Karpas-422 (cell line): ENCODE measurements around the gene MOB3A. TPM values are rescaled to one million over a fixed set of nuclear protein-coding genes. Genes with fewer than 3 reads are reported as not detected.

Source experiments
- DNase-seq: peaks from one replicate; pipeline ENCODE4 v3.0.0-alpha.2; 2015
- H2AFZ ChIP-seq: fragments of 200-600 bp; sonication (generic); 2 replicates; pipeline ENCODE4 v1.6.1; 2014; ENCODE audit warnings: antibody characterized with exemption, low read length, mixed read lengths
- H3K27ac ChIP-seq: fragments of 200-600 bp; sonication (generic); 2 replicates; pipeline ENCODE4 v1.5.1; 2014; ENCODE audit warnings: mild to moderate bottlenecking, low read length, moderate library complexity
- H3K27me3 ChIP-seq: fragments of 200-600 bp; sonication (generic); 2 replicates; pipeline ENCODE4 v1.6.1; 2014; ENCODE audit warnings: low read length, mixed read lengths
- H3K36me3 ChIP-seq: fragments of 200-600 bp; sonication (generic); 2 replicates; pipeline ENCODE4 v1.6.1; 2014; ENCODE audit warnings: low read length, mixed read lengths; ENCODE audit not compliant: insufficient read depth
- H3K4me1 ChIP-seq: fragments of 200-600 bp; sonication (generic); 2 replicates; pipeline ENCODE4 v1.6.1; 2014; ENCODE audit warnings: mild to moderate bottlenecking, low read length, mixed read lengths
- H3K4me2 ChIP-seq: fragments of 200-600 bp; sonication (generic); 2 replicates; pipeline ENCODE4 v1.6.1; 2014; ENCODE audit warnings: low read length, low read depth, mild to moderate bottlenecking; ENCODE audit not compliant: poor library complexity, severe bottlenecking
- H3K4me3 ChIP-seq: fragments of 200-600 bp; sonication (generic); 2 replicates; pipeline ENCODE4 v1.5.1; 2014; ENCODE audit warnings: mild to moderate bottlenecking, antibody characterized with exemption, low read length, mixed read lengths
- H3K79me2 ChIP-seq: fragments of 200-600 bp; sonication (generic); 2 replicates; pipeline ENCODE4 v1.6.1; 2014; ENCODE audit warnings: mild to moderate bottlenecking, low read length, mixed read lengths
- H3K9ac ChIP-seq: fragments of 200-600 bp; sonication (generic); 2 replicates; pipeline ENCODE4 v1.6.0; 2014; ENCODE audit warnings: low read length
- H3K9me2 ChIP-seq: fragments of 200-600 bp; sonication (generic), shearing (Covaris generic); replicated peaks from 2 replicates; pipeline ENCODE4 v1.6.0; 2014; ENCODE audit warnings: mild to moderate bottlenecking, low read length, moderate library complexity; ENCODE audit not compliant: insufficient read depth
- H3K9me3 ChIP-seq: fragments of 300-700, 200-600 bp; sonication (generic); 2 replicates; pipeline ENCODE4 v1.6.1; 2014; ENCODE audit warnings: low read length, mixed read lengths
- H4K20me1 ChIP-seq: fragments of 200-600 bp; sonication (generic); 2 replicates; pipeline ENCODE4 v1.6.1; 2014; ENCODE audit warnings: mild to moderate bottlenecking, antibody characterized with exemption, low read length, low read depth; ENCODE audit not compliant: insufficient read depth
- total RNA-seq: library from RNA; depleted of rRNA; stranded (reverse); fragments of >200 nt; shearing (Covaris generic); gene quantifications from 2 replicates; pipeline ENCODE4 v1.2.3, GENCODE V29; 2014; ENCODE audit warnings: low replicate concordance

Gene MOB3A
- total RNA-seq, 1 experiment from 2014 or later: 153 TPM

- Histone ChIP-seq H3K36me3 (peaks cover 33% of the 10 kb centered on the region), H3K9me3 (no peaks in the 10 kb centered on the region), H3K27ac (peak overlapping the region; percentile 93), H3K79me2 (no peaks in the 10 kb centered on the region), H3K4me2 (peak overlapping the region; percentile 73), H3K27me3 (no peaks in the 10 kb centered on the region), H3K4me3 (no peak overlapping the region), H3K9me2 (no peaks in the 10 kb centered on the region), H3K9ac (peak overlapping the region; percentile 63; the same call in 1 of the 2 replicates), H2AFZ (no peak overlapping the region), H3K4me1 (peaks cover 79% of the 10 kb centered on the region), H4K20me1 (peaks cover 38% of the 10 kb centered on the region)
- DNase-seq: peak; percentile 59
These were observed 56.0 kb downstream of the MOB3A start for GRCh38 chr19:2039959-2040646.

- Histone ChIP-seq H3K9me2 (no peaks in the 10 kb centered on the region), H3K36me3 (peaks cover 33% of the 10 kb centered on the region), H3K27me3 (no peaks in the 10 kb centered on the region), H2AFZ (no peak overlapping the region), H3K4me3 (no peak overlapping the region), H3K4me1 (peaks cover 73% of the 10 kb centered on the region), H3K9me3 (no peaks in the 10 kb centered on the region), H3K4me2 (no peak overlapping the region), H3K79me2 (no peaks in the 10 kb centered on the region), H3K9ac (no peak overlapping the region), H3K27ac (0 out of 2 replicates have a peak overlapping the region, but pooled peaks have one; percentile 93), H4K20me1 (peaks cover 30% of the 10 kb centered on the region)
- DNase-seq: peak; percentile 62
These were observed 56.8 kb downstream of the MOB3A start for GRCh38 chr19:2039089-2039958.

- Histone ChIP-seq H3K9me2 (no peaks in the 10 kb centered on the region), H3K36me3 (peaks cover 33% of the 10 kb centered on the region), H3K4me1 (peaks cover 64% of the 10 kb centered on the region), H3K27me3 (no peaks in the 10 kb centered on the region), H2AFZ (no peak overlapping the region), H3K79me2 (no peaks in the 10 kb centered on the region), H3K4me3 (no peak overlapping the region), H3K27ac (no peak overlapping the region), H4K20me1 (peaks cover 26% of the 10 kb centered on the region), H3K9me3 (no peaks in the 10 kb centered on the region), H3K4me2 (no peak overlapping the region), H3K9ac (no peak overlapping the region)
- peak; percentile 44 for DNase-seq
These were observed 57.6 kb downstream of the MOB3A start for GRCh38 chr19:2038284-2039088.

- H3K4me1 ChIP-seq: peaks cover 57% of the 10 kb centered on the region
- H3K4me2 ChIP-seq: no peak overlapping the region
- no peaks in the 10 kb centered on the region for H3K9me2 ChIP-seq
- H3K9me3 ChIP-seq: no peaks in the 10 kb centered on the region
- peaks cover 33% of the 10 kb centered on the region for H3K36me3 ChIP-seq
- no peak overlapping the region for H3K4me3 ChIP-seq
- no peaks in the 10 kb centered on the region for H3K79me2 ChIP-seq
- DNase-seq: peak; percentile 55
- no peaks in the 10 kb centered on the region for H3K27me3 ChIP-seq
- H3K9ac ChIP-seq: no peak overlapping the region
- peak overlapping the region; percentile 62 for H3K27ac ChIP-seq
- H4K20me1 ChIP-seq: peaks cover 26% of the 10 kb centered on the region
- H2AFZ ChIP-seq: no peak overlapping the region
These were observed 58.4 kb downstream of the MOB3A start for GRCh38 chr19:2037651-2038255.

GRCh38 chr19:2036424-2036823 lies 59.7 kb downstream of the MOB3A start:
- H4K20me1 ChIP-seq: peaks cover 22% of the 10 kb centered on the region
- H3K9me2 ChIP-seq: no peaks in the 10 kb centered on the region
- DNase-seq: peak; percentile 78
- no peaks in the 10 kb centered on the region for H3K9me3 ChIP-seq
- H3K4me1 ChIP-seq: peaks cover 45% of the 10 kb centered on the region
- no peak overlapping the region for H3K4me3 ChIP-seq
- H3K9ac ChIP-seq: no peak overlapping the region
- no peaks in the 10 kb centered on the region for H3K27me3 ChIP-seq
- H3K36me3 ChIP-seq: peaks cover 24% of the 10 kb centered on the region
- H3K79me2 ChIP-seq: no peaks in the 10 kb centered on the region
- H3K4me2 ChIP-seq: no peak overlapping the region
- no peak overlapping the region for H2AFZ ChIP-seq
- H3K27ac ChIP-seq: no peak overlapping the region

- Histone ChIP-seq H3K9me3 (no peaks in the 10 kb centered on the region), H4K20me1 (peaks cover 13% of the 10 kb centered on the region), H3K4me3 (no peak overlapping the region), H3K36me3 (peaks cover 16% of the 10 kb centered on the region), H3K4me1 (peaks cover 37% of the 10 kb centered on the region), H3K27ac (no peak overlapping the region), H3K9me2 (no peaks in the 10 kb centered on the region), H2AFZ (no peak overlapping the region), H3K27me3 (no peaks in the 10 kb centered on the region), H3K79me2 (no peaks in the 10 kb centered on the region), H3K9ac (no peak overlapping the region), H3K4me2 (no peak overlapping the region)
- peak; percentile 58 for DNase-seq
These were observed 60.5 kb downstream of the MOB3A start for GRCh38 chr19:2035590-2035991.

- Histone ChIP-seq H3K27me3 (no peaks in the 10 kb centered on the region), H3K4me1 (peaks cover 31% of the 10 kb centered on the region), H3K4me3 (0 out of 2 replicates have a peak overlapping the region, but pooled peaks have one; percentile 22), H3K27ac (no peak overlapping the region), H3K4me2 (no peak overlapping the region), H3K9ac (no peak overlapping the region), H2AFZ (no peak overlapping the region), H4K20me1 (peaks cover 7% of the 10 kb centered on the region; the same call in 1 of the 2 replicates), H3K9me2 (no peaks in the 10 kb centered on the region), H3K79me2 (no peaks in the 10 kb centered on the region), H3K9me3 (no peaks in the 10 kb centered on the region), H3K36me3 (peaks cover 10% of the 10 kb centered on the region; the same call in 1 of the 2 replicates)
- peak; percentile 98 for DNase-seq
These were observed 61.2 kb downstream of the MOB3A start for GRCh38 chr19:2034729-2035589.
